HL-60 (cell line): ENCODE data around the gene MAP3K13.

Experiments
- CTCF ChIP-seq: IDR thresholded peaks from one replicate; pipeline ENCODE4 v1.5.1; 2011; ENCODE audit warnings: low read length, control low read depth, inconsistent platforms; ENCODE audit not compliant: insufficient read depth
- GABPA ChIP-seq: IDR thresholded peaks from 2 replicates; pipeline ENCODE4 v1.6.1; 2012; ENCODE audit warnings: low read depth
- POLR2AphosphoS5 ChIP-seq: IDR thresholded peaks from 2 replicates; pipeline ENCODE4 v1.6.1; 2012; ENCODE audit warnings: low read depth
- REST ChIP-seq: IDR thresholded peaks from 2 replicates; pipeline ENCODE4 v1.6.1; 2012; ENCODE audit warnings: low read depth; ENCODE audit not compliant: insufficient replicate concordance
- SPI1 ChIP-seq: IDR thresholded peaks from 2 replicates; pipeline ENCODE4 v1.6.1; 2012; ENCODE audit warnings: low read depth, mild to moderate bottlenecking, borderline replicate concordance

- TF ChIP-seq GABPA (no peak), CTCF (no peak), REST (no peak), SPI1 (no peak), POLR2AphosphoS5 (no peak)
Observed at GRCh38 chr3:185330644-185331043, 32.3 kb upstream of the MAP3K13 start.
